ENCODE results near the gene STXBP4.

GRCh38 chr17:55037828-55038227, 69.3 kb downstream of the STXBP4 start:
- TF ChIP-seq EZH2 (IDR thresholded peaks at IDR 0.05; ENCODE audit: low read depth): no peak
- TF ChIP-seq CTCF (conservative IDR thresholded peaks at IDR 0.05): no peak
